ENCODE measurements around the gene YWHAG.
A peak's percentile ranks its signal among the peaks of the same experiment; 100 is the strongest.

YWHAG gene

GRCh38 chr7:76386691-76387260 lies 28.0 kb upstream of the YWHAG start:
- H3K27ac ChIP-seq = no peak overlapping the region
- H3K9ac ChIP-seq = no peak overlapping the region
- H3K4me1 ChIP-seq = peaks cover 19 to 32% (median 24%) of the 10 kb centered on the region in 10 experiments
- H3K36me3 ChIP-seq = no peaks in the 10 kb centered on the region
- H3K9me3 ChIP-seq (replicated peaks in 1 of 11) = no peaks in the 10 kb centered on the region
- no peaks in the 10 kb centered on the region for H3K27me3 ChIP-seq
- no peak for TF ChIP-seq Cebpa-rat (IDR thresholded peaks at IDR 0.05)
- H4K20me1 ChIP-seq = no peaks in the 10 kb centered on the region
- H3K4me3 ChIP-seq = no peak overlapping the region
- H3K4me2 ChIP-seq = no peak overlapping the region

DNA sequence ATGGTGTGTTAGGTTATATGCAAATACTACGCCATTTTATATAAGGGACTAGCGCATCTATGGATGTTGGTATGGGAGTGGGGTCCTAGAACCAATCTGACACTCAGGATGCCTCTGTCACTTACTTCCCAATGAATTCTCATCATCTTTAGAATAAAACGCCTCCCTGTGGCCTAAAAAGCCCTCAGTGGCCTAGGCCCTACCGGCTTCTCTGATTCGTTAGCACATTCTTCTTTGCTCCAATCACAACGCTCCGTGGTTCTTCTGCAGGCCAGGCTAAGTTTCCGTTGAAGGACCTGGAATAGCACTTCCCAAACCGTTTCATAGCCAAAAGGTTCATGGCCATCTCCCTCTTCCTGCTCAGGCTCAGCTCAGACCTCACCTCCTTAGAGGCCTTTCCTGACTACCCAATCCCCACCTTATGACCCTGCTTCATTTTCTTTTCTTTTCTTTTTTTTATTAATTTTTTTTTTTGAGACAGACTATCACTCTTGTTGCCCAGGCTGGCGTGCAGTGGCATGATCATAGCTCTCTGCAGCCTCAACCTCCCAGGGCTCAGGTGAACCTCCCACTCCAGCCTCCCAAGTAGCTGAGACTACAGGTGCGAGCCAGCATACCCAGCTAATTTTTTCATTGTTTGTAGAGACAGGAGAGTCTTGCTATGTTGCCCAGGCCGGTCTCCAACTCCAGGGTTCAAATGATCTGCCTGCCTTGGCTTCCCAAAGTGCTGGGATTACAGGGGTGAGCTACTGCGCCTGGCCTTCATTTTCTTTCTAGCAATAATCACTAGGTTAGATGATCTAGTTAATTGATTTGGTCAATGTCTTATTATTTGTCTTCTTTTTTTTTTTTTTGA lies 24.5 kb upstream of the YWHAG start:
- Histone ChIP-seq H3K36me3 (no peaks in the 10 kb centered on the region), H3K9me3 (replicated peaks in 1 of 11) (no peaks in the 10 kb centered on the region), H3K4me1 (peaks cover 6 to 42% (median 28%) of the 10 kb centered on the region in 10 experiments; a peak in 18 of 20 replicates), H3K27ac (no peak overlapping the region), H3K4me2 (no peak overlapping the region), H4K20me1 (no peaks in the 10 kb centered on the region), H3K4me3 (no peak overlapping the region), H3K27me3 (no peaks in the 10 kb centered on the region), H3K9ac (no peak overlapping the region)
- no peak for TF ChIP-seq Cebpa-rat (IDR thresholded peaks at IDR 0.05)

GRCh38 chr7:76381814-76382213 lies 23.0 kb upstream of the YWHAG start:
- TF ChIP-seq Cebpa-rat (IDR thresholded peaks at IDR 0.05) = no peak
- Histone ChIP-seq H3K27ac (no peak overlapping the region), H3K27me3 (no peaks in the 10 kb centered on the region), H3K4me2 (peak overlapping the region in 3 of 11 experiments; percentile 5 to 66 (median 42); a peak in 3 of 22 replicates), H3K9me3 (replicated peaks in 1 of 11) (no peaks in the 10 kb centered on the region), H3K4me3 (no peak overlapping the region), H4K20me1 (no peaks in the 10 kb centered on the region), H3K9ac (no peak overlapping the region), H3K36me3 (no peaks in the 10 kb centered on the region), H3K4me1 (peaks cover 4 to 54% (median 26%) of the 10 kb centered on the region in 10 experiments; a peak in 17 of 20 replicates)

- Histone ChIP-seq H3K9ac (peak overlapping the region; percentile 67 to 82 (median 79); a peak in 18 of 22 replicates), H3K36me3 (no peaks in the 10 kb centered on the region), H3K4me1 (peaks cover 4 to 54% (median 26%) of the 10 kb centered on the region in 10 experiments; a peak in 17 of 20 replicates), H4K20me1 (no peaks in the 10 kb centered on the region), H3K4me3 (peak overlapping the region in 4 of 10 experiments; percentile 29 to 64 (median 55); a peak in 8 of 20 replicates), H3K9me3 (replicated peaks in 1 of 11) (no peaks in the 10 kb centered on the region), H3K27ac (peak overlapping the region; percentile 55 to 89 (median 81); a peak in 21 of 22 replicates), H3K27me3 (no peaks in the 10 kb centered on the region), H3K4me2 (peak overlapping the region; percentile 65 to 87 (median 80))
- TF ChIP-seq Cebpa-rat (IDR thresholded peaks at IDR 0.05) = no peak
Measured at GRCh38 chr7:76380623-76380966, 21.8 kb upstream of the YWHAG start.

DNA sequence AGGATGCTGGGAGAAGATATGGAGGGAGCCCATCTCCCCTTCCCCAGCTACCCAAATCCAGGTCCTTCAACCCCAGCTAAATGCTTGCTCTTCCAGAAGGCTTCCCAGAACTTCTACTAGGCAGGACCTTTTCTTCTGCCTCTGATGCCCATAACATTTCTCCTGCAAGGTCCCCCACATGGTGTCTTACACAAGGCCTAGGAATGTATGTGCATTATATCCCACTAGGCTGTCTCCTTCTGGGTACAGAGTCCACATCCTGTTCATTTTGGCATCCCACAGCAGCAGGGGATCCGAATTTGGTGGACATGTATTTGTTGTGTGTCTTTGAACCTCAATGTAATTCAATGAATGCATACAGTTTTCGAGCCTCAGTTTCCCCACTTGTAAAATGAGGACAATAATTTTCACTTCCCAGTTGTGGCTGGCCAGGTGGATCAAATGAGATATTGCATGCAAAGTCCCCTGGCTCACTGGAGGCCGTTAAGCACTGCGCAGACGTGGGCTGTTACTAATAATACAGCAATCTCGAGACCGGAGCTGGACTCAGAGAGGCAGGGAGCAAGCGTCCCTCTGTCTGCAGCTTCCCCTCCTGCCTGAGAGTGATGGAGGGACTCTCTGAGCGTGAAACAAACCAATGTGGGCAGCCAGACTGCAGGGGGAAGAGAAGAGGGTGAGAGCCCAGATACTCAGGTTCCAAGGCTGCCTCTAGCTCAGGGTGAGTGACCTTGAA lies 18.6 kb upstream of the YWHAG start:
- no peaks in the 10 kb centered on the region for H3K27me3 ChIP-seq
- H3K9ac ChIP-seq = no peak overlapping the region
- TF ChIP-seq Cebpa-rat (IDR thresholded peaks at IDR 0.05) = no peak
- peak overlapping the region in 2 of 11 experiments; percentile 22 to 84; a peak in 1 of 22 replicates for H3K4me2 ChIP-seq
- H3K4me1 ChIP-seq = peaks cover 4 to 62% (median 28%) of the 10 kb centered on the region in 10 experiments; a peak in 17 of 20 replicates
- no peaks in the 10 kb centered on the region for H3K36me3 ChIP-seq
- no peaks in the 10 kb centered on the region for H3K9me3 ChIP-seq (replicated peaks in 1 of 11)
- no peaks in the 10 kb centered on the region for H4K20me1 ChIP-seq
- H3K27ac ChIP-seq = no peak overlapping the region
- H3K4me3 ChIP-seq = no peak overlapping the region

GRCh38 chr7:76375251-76375650 lies 16.5 kb upstream of the YWHAG start:
- Histone ChIP-seq H3K4me1 (peaks cover 1 to 41% (median 20%) of the 10 kb centered on the region in 10 experiments; a peak in 17 of 20 replicates), H3K4me3 (no peak overlapping the region)
- TF ChIP-seq Cebpa-rat (IDR thresholded peaks at IDR 0.05) = no peak

DNA sequence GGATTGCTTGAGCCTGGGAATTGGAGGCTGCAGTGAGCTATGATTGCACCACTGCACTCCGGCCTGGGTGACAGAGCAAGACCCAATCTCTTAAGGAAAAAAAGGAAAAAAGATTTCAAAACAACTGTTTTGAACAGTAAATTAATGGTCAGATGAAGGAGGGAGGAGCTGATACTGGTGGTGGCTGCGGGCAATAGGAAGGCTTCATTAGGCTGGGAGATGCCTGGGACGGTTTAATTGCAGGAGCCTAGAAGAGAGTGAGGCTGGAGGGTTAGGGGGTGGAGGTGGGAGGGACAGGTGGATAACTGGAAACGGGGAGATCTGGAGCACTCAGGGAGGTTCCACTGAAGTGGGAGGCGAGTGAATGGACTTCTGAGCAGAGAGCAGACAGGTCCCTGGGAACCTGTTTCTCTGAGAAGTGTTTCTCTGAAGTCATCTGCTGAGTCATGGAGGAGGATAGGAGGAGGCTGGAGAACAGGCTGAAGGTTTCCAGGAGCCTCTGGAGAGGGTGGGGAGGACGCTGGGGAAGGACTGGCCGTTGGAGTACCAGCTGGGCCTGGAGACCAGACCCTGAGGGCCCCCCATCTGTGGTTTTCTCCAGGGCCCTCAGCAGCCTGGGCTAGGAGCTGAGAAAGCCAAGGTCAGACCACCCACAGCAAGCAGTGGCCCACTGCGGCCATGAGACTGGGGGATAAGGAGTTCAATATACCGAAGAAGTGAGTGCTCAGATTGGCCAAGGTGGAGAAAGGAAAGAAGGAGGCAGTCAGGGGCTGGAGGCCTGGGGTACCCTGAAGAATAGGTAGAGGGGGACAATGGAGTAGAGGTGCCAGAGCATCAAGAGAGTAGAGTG lies 14.4 kb upstream of the YWHAG start:
- no peak overlapping the region for H3K4me3 ChIP-seq
- no peak overlapping the region for H3K9ac ChIP-seq
- no peaks in the 10 kb centered on the region for H3K9me3 ChIP-seq (replicated peaks in 1 of 11)
- no peaks in the 10 kb centered on the region for H3K27me3 ChIP-seq
- no peak overlapping the region for H3K27ac ChIP-seq
- H3K36me3 ChIP-seq = no peaks in the 10 kb centered on the region
- TF ChIP-seq Cebpa-rat (IDR thresholded peaks at IDR 0.05) = no peak
- H3K4me1 ChIP-seq = peaks cover 0 to 25% (median 2%) of the 10 kb centered on the region in 10 experiments; a peak in 9 of 20 replicates
- H4K20me1 ChIP-seq = no peaks in the 10 kb centered on the region
- peak overlapping the region in 3 of 11 experiments; percentile 22 to 37 (median 36); a peak in 5 of 22 replicates for H3K4me2 ChIP-seq

More at GRCh38 chr7:76375251-76375650, 16.5 kb upstream of the YWHAG start:
- Histone ChIP-seq H3K9me3 (replicated peaks in 1 of 11) (no peaks in the 10 kb centered on the region), H3K27ac (no peak overlapping the region), H3K9ac (no peak overlapping the region), H4K20me1 (no peaks in the 10 kb centered on the region), H3K36me3 (no peaks in the 10 kb centered on the region), H3K27me3 (no peaks in the 10 kb centered on the region), H3K4me2 (no peak overlapping the region)

- TF ChIP-seq Cebpa-rat (IDR thresholded peaks at IDR 0.05) = no peak
- H3K27me3 ChIP-seq = no peaks in the 10 kb centered on the region
- H3K9ac ChIP-seq = no peak overlapping the region
Measured at GRCh38 chr7:76371396-76371795, 12.6 kb upstream of the YWHAG start.

More at GRCh38 chr7:76371396-76371795, 12.6 kb upstream of the YWHAG start:
- H3K36me3 ChIP-seq = no peaks in the 10 kb centered on the region
- H4K20me1 ChIP-seq = no peaks in the 10 kb centered on the region
- no peak overlapping the region for H3K4me2 ChIP-seq
- H3K9me3 ChIP-seq (replicated peaks in 1 of 11) = no peaks in the 10 kb centered on the region
- H3K4me3 ChIP-seq = no peak overlapping the region
- H3K4me1 ChIP-seq = peaks cover 1 to 22% (median 6%) of the 10 kb centered on the region in 10 experiments; a peak in 18 of 20 replicates
- no peak overlapping the region for H3K27ac ChIP-seq
